SK-N-SH (cell line): ENCODE measurements around the gene MLST8. TPM values are rescaled to one million over a fixed set of nuclear protein-coding genes. Genes with fewer than 3 reads are reported as not detected.

Experiments used
- CTCF ChIA-PET: fragments of 300-600, 350-600 bp; formaldehyde crosslinking; extraction: SDS; loops from one replicate; lab custom pipeline; 2021; lab: Yijun Ruan, JAX
- POLR2A ChIA-PET: fragments of 350-600 bp; sonication (Branson Sonifier 250); formaldehyde crosslinking; extraction: SDS; loops from one replicate; lab custom pipeline; 2020; ENCODE audit warnings: antibody characterized with exemption, inconsistent platforms; lab: Yijun Ruan, JAX
- DNase-seq: peaks from one replicate; pipeline ENCODE4 v3.0.0; 2012
- H2AFZ ChIP-seq: fragments of 200-600 bp; sonication (generic); 2 replicates; pipeline ENCODE4 v1.8.1; 2016; ENCODE audit warnings: antibody characterized with exemption, mild to moderate bottlenecking, low read depth
- H3F3A ChIP-seq: fragments of 200-600 bp; sonication (generic); replicated peaks from 2 replicates; pipeline ENCODE3; 2016; ENCODE audit warnings: antibody characterized with exemption, mild to moderate bottlenecking; ENCODE audit not compliant: insufficient read depth
- H3K27ac ChIP-seq, 2 experiments: fragments of 200-500 bp in 1 of 2; fragments of 200-600 bp in 1 of 2; sonication (Bioruptor generic) in 1 of 2; sonication (generic), shearing (Covaris generic) in 1 of 2; 2 replicates each; pipeline versions ENCODE4 v1.5.1 to v1.6.1; 2014 to 2016; ENCODE audit warnings: low read depth in 2 of 2, inconsistent platforms in 1 of 2, low read length in 1 of 2, mild to moderate bottlenecking in 1 of 2, mixed read lengths in 1 of 2
- H3K27me3 ChIP-seq: fragments of 200-600 bp; sonication (generic), shearing (Covaris generic); 2 replicates; pipeline ENCODE4 v1.6.1; 2016; ENCODE audit warnings: mixed run types; ENCODE audit not compliant: insufficient read depth
- H3K36me3 ChIP-seq, 2 experiments: fragments of 200-500 bp in 1 of 2; fragments of 200-600 bp in 1 of 2; sonication (Bioruptor generic) in 1 of 2; sonication (generic) in 1 of 2; replicated peaks in 1 of 2; 2 replicates each; pipeline versions ENCODE3 to v1.5.1; 2014 to 2016; ENCODE audit warnings: low read length in 1 of 2, mild to moderate bottlenecking in 1 of 2; ENCODE audit not compliant: insufficient read depth in 2 of 2, control insufficient read depth in 1 of 2
- H3K4me1 ChIP-seq, 2 experiments: fragments of 200-500 bp in 1 of 2; fragments of 200-600 bp in 1 of 2; sonication (Bioruptor generic) in 1 of 2; sonication (generic), shearing (Covaris generic) in 1 of 2; 2 replicates each; pipeline versions ENCODE4 v1.5.1 to v1.6.1; 2014 to 2016; ENCODE audit warnings: low read depth in 1 of 2, low read length in 1 of 2, mixed run types in 1 of 2; ENCODE audit not compliant: insufficient read depth in 2 of 2, control insufficient read depth in 1 of 2
- H3K4me2 ChIP-seq: fragments of 200-600 bp; sonication (generic), shearing (Covaris generic); 2 replicates; pipeline ENCODE4 v1.6.1; 2017; ENCODE audit warnings: mixed run types
- H3K4me3 ChIP-seq, 2 experiments: fragments of 200-500 bp in 1 of 2; fragments of 200-600 bp in 1 of 2; sonication (Bioruptor generic) in 1 of 2; sonication (generic), shearing (Covaris generic) in 1 of 2; 2 replicates each; pipeline versions ENCODE4 v1.5.1 to v1.8.1; 2014 to 2016; ENCODE audit warnings: low read depth in 2 of 2, inconsistent platforms in 1 of 2, low read length in 1 of 2, mild to moderate bottlenecking in 1 of 2, mixed read lengths in 1 of 2, moderate library complexity in 1 of 2
- H3K79me2 ChIP-seq: fragments of 200-600 bp; sonication (generic); 2 replicates; pipeline ENCODE4 v1.8.1; 2017; ENCODE audit warnings: mild to moderate bottlenecking; ENCODE audit not compliant: insufficient read depth
- H3K9ac ChIP-seq: fragments of 200-600 bp; sonication (generic); 2 replicates; pipeline ENCODE4 v1.6.1; 2017; ENCODE audit warnings: mixed run types
- H3K9me2 ChIP-seq: fragments of 200-600 bp; sonication (generic); 2 replicates; pipeline ENCODE4 v1.6.1; 2017; ENCODE audit warnings: mixed run types
- H3K9me3 ChIP-seq: fragments of 200-600 bp; sonication (generic); 2 replicates; pipeline ENCODE4 v1.6.1; 2017; ENCODE audit warnings: mixed run types, mild to moderate bottlenecking, moderate library complexity
- H4K20me1 ChIP-seq: fragments of 200-600 bp; sonication (generic); 2 replicates; pipeline ENCODE4 v1.6.1; 2017; ENCODE audit warnings: mild to moderate bottlenecking, mixed run types; ENCODE audit not compliant: insufficient read depth
- CHD2 ChIP-seq: fragments of 150-350 bp; IDR thresholded peaks from 2 replicates; pipeline ENCODE4 v1.6.1; 2018; ENCODE audit warnings: low read length; ENCODE audit not compliant: partially characterized antibody
- ELF1 ChIP-seq: IDR thresholded peaks from 2 replicates; pipeline ENCODE4 v1.4.0; 2012
- EZH2phosphoT487 ChIP-seq: fragments of 200-600 bp; sonication (generic); IDR thresholded peaks from 2 replicates; pipeline ENCODE4 v1.6.1; 2017; ENCODE audit warnings: low read depth, mixed run types, mild to moderate bottlenecking, antibody characterized with exemption, moderate library complexity, borderline replicate concordance
- FOXJ3 ChIP-seq: sonication (generic); formaldehyde crosslinking; IDR thresholded peaks from 2 replicates; pipeline ENCODE4 v1.5.1; 2020; ENCODE audit warnings: mild to moderate bottlenecking, missing genetic modification reagents
- FOXM1 ChIP-seq: IDR thresholded peaks from 2 replicates; pipeline ENCODE4 v1.4.0; 2012; ENCODE audit warnings: low read depth, mild to moderate bottlenecking
- GATA2 ChIP-seq: sonication (generic); formaldehyde crosslinking; IDR thresholded peaks from 2 replicates; pipeline ENCODE4 v1.5.0; 2020; ENCODE audit warnings: mild to moderate bottlenecking, missing genetic modification reagents
- JUND ChIP-seq: IDR thresholded peaks from 2 replicates; pipeline ENCODE4 v1.4.0; 2012
- MEF2A ChIP-seq: IDR thresholded peaks from 2 replicates; pipeline ENCODE4 v1.4.0; 2012; ENCODE audit warnings: low read depth, borderline replicate concordance
- MXI1 ChIP-seq: IDR thresholded peaks from 2 replicates; pipeline ENCODE4 v1.6.1; 2012; ENCODE audit warnings: mild to moderate bottlenecking, low read depth, low read length, improper control_type of control experiment
- NFIC ChIP-seq: IDR thresholded peaks from 2 replicates; pipeline ENCODE4 v1.4.0; 2012; ENCODE audit warnings: borderline replicate concordance
- NRF1 ChIP-seq: IDR thresholded peaks from 2 replicates; pipeline ENCODE4 v1.6.1; 2012; ENCODE audit warnings: low read depth, mild to moderate bottlenecking, low read length
- POLR2AphosphoS5 ChIP-seq: IDR thresholded peaks from 2 replicates; pipeline ENCODE4 v1.6.1; 2012; ENCODE audit warnings: low read depth, low read length
- RAD21 ChIP-seq: IDR thresholded peaks from 2 replicates; pipeline ENCODE4 v1.6.1; 2012; ENCODE audit warnings: mild to moderate bottlenecking, low read length
- RCOR1 ChIP-seq: fragments of 150-350 bp; IDR thresholded peaks from 2 replicates; pipeline ENCODE4 v1.6.1; 2017; ENCODE audit warnings: antibody characterized with exemption, low read length
- RFX5 ChIP-seq: IDR thresholded peaks from 2 replicates; pipeline ENCODE4 v1.6.1; 2012; ENCODE audit warnings: mild to moderate bottlenecking, improper control_type of control experiment, low read length
- TAF1 ChIP-seq: IDR thresholded peaks from 2 replicates; pipeline ENCODE4 v1.6.1; 2012; ENCODE audit warnings: low read depth, mild to moderate bottlenecking, low read length, moderate library complexity, borderline replicate concordance
- TEAD4 ChIP-seq: IDR thresholded peaks from 2 replicates; pipeline ENCODE4 v1.4.0; 2012; ENCODE audit warnings: mild to moderate bottlenecking, borderline replicate concordance; ENCODE audit not compliant: insufficient read depth
- YY1 ChIP-seq: IDR thresholded peaks from 2 replicates; pipeline ENCODE4 v1.4.0; 2012; ENCODE audit warnings: low read depth, mild to moderate bottlenecking
- WGBS: methylation state at CpG from one replicate; pipeline ENCODE4 v1.1.6; 2017; ENCODE audit warnings: low lambda C conversion rate; 5-methylcytosine and 5-hydroxymethylcytosine counted together
- polyA plus RNA-seq, 3 experiments: library from polyadenylated mRNA; depleted of rRNA; stranded (reverse); fragments of >200 nt; gene quantifications; 2 replicates each; pipeline ENCODE4 v1.2.3, GENCODE V29; 2012
- TF ChIP-seq, protein P1 (sequence below): IDR thresholded peaks from 2 replicates; pipeline ENCODE4 v1.4.0; 2012; ENCODE audit warnings: low read depth, borderline replicate concordance
- TF ChIP-seq, protein P2 (sequence below): IDR thresholded peaks from 2 replicates; pipeline ENCODE4 v1.4.0; 2012; ENCODE audit warnings: low read depth, borderline replicate concordance
- TF ChIP-seq, protein P3 (sequence below): IDR thresholded peaks from 2 replicates; pipeline ENCODE4 v1.4.0; 2012; ENCODE audit warnings: low read depth
- TF ChIP-seq, protein P4 (sequence below): IDR thresholded peaks from 2 replicates; pipeline ENCODE4; 2012
- TF ChIP-seq, protein P5 (sequence below): fragments of 150-350 bp; IDR thresholded peaks from 2 replicates; pipeline ENCODE4 v1.6.1; 2017; ENCODE audit warnings: antibody characterized with exemption, low read length, low read depth, borderline replicate concordance
- TF ChIP-seq, protein P6 (sequence below): fragments of 200-600 bp; sonication (generic); IDR thresholded peaks from 2 replicates; pipeline ENCODE4 v1.6.1; 2017; ENCODE audit warnings: antibody characterized with exemption, mild to moderate bottlenecking, moderate library complexity

The MLST8 gene
- polyA plus RNA-seq, 1 of the 3 experiments (the other 2 are of a cell fraction): 85.4 TPM

DNA sequence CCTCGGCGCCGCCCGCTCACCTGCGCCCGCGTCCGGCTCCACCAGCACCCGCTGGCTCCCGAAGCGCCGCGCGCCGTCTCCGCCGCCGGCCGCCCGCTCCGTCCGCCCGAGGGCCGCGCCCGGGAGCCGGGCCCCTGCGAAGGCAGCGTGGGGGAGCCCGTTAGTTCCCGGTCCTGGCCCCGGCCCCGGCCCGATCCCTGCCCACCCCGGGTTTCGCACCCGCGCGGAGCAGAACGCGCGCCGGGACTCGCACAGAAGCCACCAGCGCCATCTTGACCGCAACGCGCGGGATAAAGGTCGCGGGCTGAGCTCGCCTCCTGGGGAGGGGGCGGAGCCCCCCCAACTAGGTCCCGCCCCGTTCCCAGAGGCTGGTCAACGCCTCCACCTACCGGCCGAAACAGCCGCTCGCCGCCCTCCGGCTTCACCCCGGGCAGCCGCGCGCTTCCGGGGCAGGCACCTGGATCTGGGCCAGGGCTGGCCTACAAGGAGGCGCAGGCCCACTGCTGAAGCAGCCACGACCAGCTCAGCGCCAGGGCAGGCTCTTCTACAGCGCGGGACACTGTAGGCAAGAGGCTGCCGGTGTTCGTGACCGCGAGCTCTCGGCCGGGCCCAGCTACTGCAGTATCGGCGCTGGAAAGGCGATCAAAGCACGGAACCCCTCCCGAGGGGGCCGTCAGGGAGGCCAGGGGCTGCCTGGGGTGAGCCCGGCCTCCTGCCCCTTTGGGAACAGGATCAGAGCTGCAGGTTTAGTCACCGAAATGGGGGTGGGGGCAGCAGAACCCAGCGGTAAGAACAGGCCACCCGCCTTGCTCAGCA, 46.2 kb downstream of the MLST8 start, which contains the start of gene ECI1:
Gene ECI1 (minus strand): TSS at position 292 of the 816 bp plus-strand sequence. CDS start 21 bp downstream, at position 271.
- Histone ChIP-seq H3K27me3 (no peaks in the 10 kb centered on the region), H3K27ac (peak within 1 kb of the TSS; percentile 73 to 84), H2AFZ (peak within 1 kb of the TSS; percentile 75; the same call in 1 of the 2 replicates), H3F3A (peaks cover 43% of the 10 kb centered on the region), H3K4me1 (peaks cover 7 to 13% of the 10 kb centered on the region in 2 experiments; a peak in 1 of 4 replicates), H3K9me2 (no peaks in the 10 kb centered on the region), H3K79me2 (peaks cover 51% of the 10 kb centered on the region), H3K4me3 (peak within 1 kb of the TSS; percentile 50 to 81), H4K20me1 (peaks cover 13% of the 10 kb centered on the region; the same call in 1 of the 2 replicates), H3K9ac (peak within 1 kb of the TSS; percentile 72), H3K9me3 (no peaks in the 10 kb centered on the region), H3K4me2 (peak within 1 kb of the TSS; percentile 89), H3K36me3 (peaks cover 20 to 43% of the 10 kb centered on the region in 2 experiments)
- under 1% methylated on average over 17 of the region's 88 CpGs for WGBS
- ChIA-PET POLR2A (interaction anchor here (0.6 to 1.8 kb wide), 13 partner anchors 10 to 287 kb away, joined by 3 to 8 read pairs (median 3); partner anchors contain the start of genes RPS2 and TRAF7), CTCF (interaction anchor here (0.7 to 3.5 kb wide), 21 partner anchors 10 to 250 kb away, joined by 3 to 33 read pairs (median 5); partner anchors contain the start of genes ABCA3, CASKIN1, DNASE1L2 and MLST8)
- DNase-seq: peak; percentile 100
- TF ChIP-seq YY1: peak; percentile 88
- peak; percentile 65 for TF ChIP-seq POLR2AphosphoS5
- TF ChIP-seq MEF2A: no peak
- no peak for TF ChIP-seq JUND
- peak; percentile 48; the same call in 1 of the 2 replicates for TF ChIP-seq RCOR1
- TF ChIP-seq, protein P1, sequence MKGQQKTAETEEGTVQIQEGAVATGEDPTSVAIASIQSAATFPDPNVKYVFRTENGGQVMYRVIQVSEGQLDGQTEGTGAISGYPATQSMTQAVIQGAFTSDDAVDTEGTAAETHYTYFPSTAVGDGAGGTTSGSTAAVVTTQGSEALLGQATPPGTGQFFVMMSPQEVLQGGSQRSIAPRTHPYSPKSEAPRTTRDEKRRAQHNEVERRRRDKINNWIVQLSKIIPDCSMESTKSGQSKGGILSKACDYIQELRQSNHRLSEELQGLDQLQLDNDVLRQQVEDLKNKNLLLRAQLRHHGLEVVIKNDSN: no peak
- peak; percentile 69 for TF ChIP-seq CHD2
- no peak for TF ChIP-seq TEAD4
- peak; percentile 52; the same call in 1 of the 2 replicates for TF ChIP-seq MXI1
- no peak for TF ChIP-seq GATA2 (CRISPR knock-in tag)
- TF ChIP-seq, protein P2, sequence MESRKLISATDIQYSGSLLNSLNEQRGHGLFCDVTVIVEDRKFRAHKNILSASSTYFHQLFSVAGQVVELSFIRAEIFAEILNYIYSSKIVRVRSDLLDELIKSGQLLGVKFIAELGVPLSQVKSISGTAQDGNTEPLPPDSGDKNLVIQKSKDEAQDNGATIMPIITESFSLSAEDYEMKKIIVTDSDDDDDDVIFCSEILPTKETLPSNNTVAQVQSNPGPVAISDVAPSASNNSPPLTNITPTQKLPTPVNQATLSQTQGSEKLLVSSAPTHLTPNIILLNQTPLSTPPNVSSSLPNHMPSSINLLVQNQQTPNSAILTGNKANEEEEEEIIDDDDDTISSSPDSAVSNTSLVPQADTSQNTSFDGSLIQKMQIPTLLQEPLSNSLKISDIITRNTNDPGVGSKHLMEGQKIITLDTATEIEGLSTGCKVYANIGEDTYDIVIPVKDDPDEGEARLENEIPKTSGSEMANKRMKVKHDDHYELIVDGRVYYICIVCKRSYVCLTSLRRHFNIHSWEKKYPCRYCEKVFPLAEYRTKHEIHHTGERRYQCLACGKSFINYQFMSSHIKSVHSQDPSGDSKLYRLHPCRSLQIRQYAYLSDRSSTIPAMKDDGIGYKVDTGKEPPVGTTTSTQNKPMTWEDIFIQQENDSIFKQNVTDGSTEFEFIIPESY: no peak
- peak; percentile 93 for TF ChIP-seq TAF1
- TF ChIP-seq RAD21: peak; percentile 53
- TF ChIP-seq, protein P3, sequence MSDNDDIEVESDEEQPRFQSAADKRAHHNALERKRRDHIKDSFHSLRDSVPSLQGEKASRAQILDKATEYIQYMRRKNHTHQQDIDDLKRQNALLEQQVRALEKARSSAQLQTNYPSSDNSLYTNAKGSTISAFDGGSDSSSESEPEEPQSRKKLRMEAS: peak; percentile 60; the same call in 1 of the 2 replicates
- TF ChIP-seq RFX5: no peak
- TF ChIP-seq, protein P4, sequence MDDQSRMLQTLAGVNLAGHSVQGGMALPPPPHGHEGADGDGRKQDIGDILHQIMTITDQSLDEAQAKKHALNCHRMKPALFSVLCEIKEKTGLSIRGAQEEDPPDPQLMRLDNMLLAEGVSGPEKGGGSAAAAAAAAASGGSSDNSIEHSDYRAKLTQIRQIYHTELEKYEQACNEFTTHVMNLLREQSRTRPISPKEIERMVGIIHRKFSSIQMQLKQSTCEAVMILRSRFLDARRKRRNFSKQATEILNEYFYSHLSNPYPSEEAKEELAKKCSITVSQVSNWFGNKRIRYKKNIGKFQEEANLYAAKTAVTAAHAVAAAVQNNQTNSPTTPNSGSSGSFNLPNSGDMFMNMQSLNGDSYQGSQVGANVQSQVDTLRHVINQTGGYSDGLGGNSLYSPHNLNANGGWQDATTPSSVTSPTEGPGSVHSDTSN: no peak
- TF ChIP-seq, protein P5, sequence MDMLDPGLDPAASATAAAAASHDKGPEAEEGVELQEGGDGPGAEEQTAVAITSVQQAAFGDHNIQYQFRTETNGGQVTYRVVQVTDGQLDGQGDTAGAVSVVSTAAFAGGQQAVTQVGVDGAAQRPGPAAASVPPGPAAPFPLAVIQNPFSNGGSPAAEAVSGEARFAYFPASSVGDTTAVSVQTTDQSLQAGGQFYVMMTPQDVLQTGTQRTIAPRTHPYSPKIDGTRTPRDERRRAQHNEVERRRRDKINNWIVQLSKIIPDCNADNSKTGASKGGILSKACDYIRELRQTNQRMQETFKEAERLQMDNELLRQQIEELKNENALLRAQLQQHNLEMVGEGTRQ: no peak
- TF ChIP-seq FOXM1: no peak
- peak; percentile 42; the same call in 1 of the 2 replicates for TF ChIP-seq NRF1
- TF ChIP-seq EZH2phosphoT487: no peak
- TF ChIP-seq FOXJ3: peak; percentile 54; the same call in 1 of the 2 replicates
- TF ChIP-seq, protein P6, sequence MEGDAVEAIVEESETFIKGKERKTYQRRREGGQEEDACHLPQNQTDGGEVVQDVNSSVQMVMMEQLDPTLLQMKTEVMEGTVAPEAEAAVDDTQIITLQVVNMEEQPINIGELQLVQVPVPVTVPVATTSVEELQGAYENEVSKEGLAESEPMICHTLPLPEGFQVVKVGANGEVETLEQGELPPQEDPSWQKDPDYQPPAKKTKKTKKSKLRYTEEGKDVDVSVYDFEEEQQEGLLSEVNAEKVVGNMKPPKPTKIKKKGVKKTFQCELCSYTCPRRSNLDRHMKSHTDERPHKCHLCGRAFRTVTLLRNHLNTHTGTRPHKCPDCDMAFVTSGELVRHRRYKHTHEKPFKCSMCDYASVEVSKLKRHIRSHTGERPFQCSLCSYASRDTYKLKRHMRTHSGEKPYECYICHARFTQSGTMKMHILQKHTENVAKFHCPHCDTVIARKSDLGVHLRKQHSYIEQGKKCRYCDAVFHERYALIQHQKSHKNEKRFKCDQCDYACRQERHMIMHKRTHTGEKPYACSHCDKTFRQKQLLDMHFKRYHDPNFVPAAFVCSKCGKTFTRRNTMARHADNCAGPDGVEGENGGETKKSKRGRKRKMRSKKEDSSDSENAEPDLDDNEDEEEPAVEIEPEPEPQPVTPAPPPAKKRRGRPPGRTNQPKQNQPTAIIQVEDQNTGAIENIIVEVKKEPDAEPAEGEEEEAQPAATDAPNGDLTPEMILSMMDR: peak; percentile 57
- peak; percentile 95 for TF ChIP-seq NFIC
- TF ChIP-seq ELF1: peak; percentile 78
